ENCODE results near the gene FURIN. TPM values are rescaled to one million over a fixed set of nuclear protein-coding genes. Genes with fewer than 3 reads are reported as not detected.
"Not testable (repeated sequence)": the region's sequence is repeated elsewhere in the genome, so short reads cannot be mapped to it uniquely, and the experiment has no call there.

The FURIN gene
- polyA plus RNA-seq, 1 donor, result 36.5 TPM

- no peak for DNase-seq
Observed at GRCh38 chr15:90882781-90883525, 14.6 kb downstream of the FURIN start.

- no peak for DNase-seq
Observed at GRCh38 chr15:90883526-90883975, 15.2 kb downstream of the FURIN start.

- DNase-seq, result no peak
Observed at GRCh38 chr15:90883976-90884718, 15.8 kb downstream of the FURIN start, which contains the start of gene FES. FES (plus strand) TSS chr15:90884504; CDS start chr15:90885046, 542 bp downstream.

- DNase-seq, result no peak
Observed at GRCh38 chr15:90884719-90885431, 16.5 kb downstream of the FURIN start.

GRCh38 chr15:90885432-90886290, 17.3 kb downstream of the FURIN start:
- no peak for DNase-seq

- DNase-seq, result no peak
Observed at GRCh38 chr15:90886291-90886614, 17.9 kb downstream of the FURIN start.

GRCh38 chr15:90887037-90887481, 18.7 kb downstream of the FURIN start:
- no peak for DNase-seq

GRCh38 chr15:90889313-90889730, 20.9 kb downstream of the FURIN start:
- DNase-seq, result no peak

GRCh38 chr15:90889736-90890456, 21.5 kb downstream of the FURIN start:
- DNase-seq, result no peak

GRCh38 chr15:90890839-90891238, 22.5 kb downstream of the FURIN start:
- DNase-seq, result no peak

- DNase-seq, result no peak
Observed at GRCh38 chr15:90891346-90891949, 23.1 kb downstream of the FURIN start.

- DNase-seq, result no peak
Observed at GRCh38 chr15:90892023-90892422, 23.6 kb downstream of the FURIN start.

GRCh38 chr15:90892498-90893174, 24.2 kb downstream of the FURIN start:
- no peak for DNase-seq

GRCh38 chr15:90893175-90894090, 25.0 kb downstream of the FURIN start:
- DNase-seq, result no peak

GRCh38 chr15:90895571-90896117, 27.3 kb downstream of the FURIN start:
- no peak for DNase-seq

GRCh38 chr15:90897131-90897655, 28.8 kb downstream of the FURIN start:
- not testable (repeated sequence) for DNase-seq

GRCh38 chr15:90901175-90902039, 33.0 kb downstream of the FURIN start:
- DNase-seq, result no peak
